Adrenal gland (tissue), 12 donors: ENCODE results near the gene SSBP3. TPM values are rescaled to one million over a fixed set of nuclear protein-coding genes. Genes with fewer than 3 reads are reported as not detected.
"Not testable (repeated sequence)": the region's sequence is repeated elsewhere in the genome, so short reads cannot be mapped to it uniquely, and the experiment has no call there.

Source experiments
- DNase-seq, 7 donors: peaks; one replicate each; pipeline ENCODE4 v3.0.0-alpha.2; 2019 to 2020
- H3K27ac ChIP-seq, 5 donors: fragments of 200-600 bp; sonication (generic) in 4 of 5; 1 replicate in 3 of 5; 2 replicates in 2 of 5; pipeline versions ENCODE4 v1.5.1 to v1.8.0; 2016 to 2020; ENCODE audit warnings: mild to moderate bottlenecking in 1 of 5
- H3K27me3 ChIP-seq: fragments of 200-600 bp; 2 replicates; pipeline ENCODE4 v1.8.0; 2021
- H3K36me3 ChIP-seq, 2 donors: fragments of 200-600 bp; replicated peaks in 1 of 2; 1 replicate in 1 of 2; 2 replicates in 1 of 2; pipeline versions ENCODE4 v1.5.1 to v1.8.0; 2018 to 2022
- H3K4me1 ChIP-seq, 2 donors: fragments of 200-600 bp; replicated peaks in 1 of 2; 1 replicate in 1 of 2; 2 replicates in 1 of 2; pipeline versions ENCODE4 v1.5.1 to v1.8.0; 2018 to 2021
- H3K4me3 ChIP-seq, 4 donors: fragments of 200-600 bp; sonication (generic) in 3 of 4; one replicate each; pipeline ENCODE4 v1.5.1; 2016 to 2018
- H3K9me3 ChIP-seq, 3 donors: fragments of 200-600 bp; sonication (generic) in 1 of 3; replicated peaks in 1 of 3; 1 replicate in 2 of 3; 2 replicates in 1 of 3; pipeline versions ENCODE4 v1.5.1 to v1.8.0; 2016 to 2021
- CTCF ChIP-seq, 6 experiments: fragments of 450-650 bp in 4 of 6; fragments of 200-600 bp in 2 of 6; sonication (generic) in 1 of 6; IDR thresholded peaks; 1 replicate in 5 of 6; 2 replicates in 1 of 6; pipeline versions ENCODE4 v1.5.1 to v1.8.0; 2016 to 2021; ENCODE audit warnings: antibody characterized with exemption in 6 of 6, mild to moderate bottlenecking in 2 of 6, moderate library complexity in 1 of 6
- POLR2A ChIP-seq, 2 donors: fragments of 450-650 bp; IDR thresholded peaks; one replicate each; pipeline ENCODE4 v1.6.1; 2017; ENCODE audit warnings: antibody characterized with exemption in 2 of 2, mild to moderate bottlenecking in 2 of 2, moderate library complexity in 1 of 2
- WGBS, 4 donors: extraction: QIAGEN DNeasy Blood & Tissue Kit in 2 of 4; methylation state at CpG; one replicate each; pipeline versions ENCODE4 v1.1.5 to v1.1.7; 2013 to 2017; 5-methylcytosine and 5-hydroxymethylcytosine counted together
- intact Hi-C, 2 donors: fragments of 100-400 bp; cut with DNase I; formaldehyde crosslinking; loops; one replicate each; pipeline versions ENCODE4 v1.14.1 to v1.15.0; 2022 to 2023
- polyA plus RNA-seq, 3 donors: library from polyadenylated mRNA; stranded (reverse); fragments of 200-250 nt in 2 of 3; fragments of 350-450 nt in 1 of 3; fragmentation: Illumina TruSeq in 1 of 3; extraction: RNeasy Lipid Tissue Mini Kit (QIAGEN cat#74804) in 1 of 3; gene quantifications; one replicate each; pipeline ENCODE4 v1.2.3, GENCODE V29; 2013 to 2014
- total RNA-seq, 9 donors: library from RNA; depleted of rRNA in 4 of 9; stranded (reverse); fragments of >200 nt in 4 of 9; fragments of 120-200 nt in 1 of 9; fragmentation: NEBNext Ultra II Directional in 1 of 9; extraction: Animal tissue kit (Norgen Biotek cat#: 25700) in 1 of 9; gene quantifications; one replicate each; pipeline versions ENCODE4 v1.1.0 to v1.2.4, GENCODE V29; 2013 to 2023
- donor health status: healthy with polysubstance abuse.
- donor health status: Bipolar disorder and iron deficiency.
- donor health status: DM: yes; HTN: yes; CAD: no.
- donor health status: DM: no; HTN: no; CAD: no.
- donor health status: DM: no; HTN: no; CAD: no.
- donor health status: DM: yes; HTN: yes; CAD: no.

Gene SSBP3
- total and polyA plus RNA-seq, 12 donors, result 15.3 to 150 (median 66.0) TPM

- TF ChIP-seq CTCF (IDR thresholded peaks at IDR 0.05), result no peak
- TF ChIP-seq POLR2A (IDR thresholded peaks at IDR 0.05), result no peak
- peaks cover 0 to 36% of the 10 kb centered on the region in 2 donors for H3K36me3 ChIP-seq
- peaks cover 9 to 42% of the 10 kb centered on the region in 2 donors for H3K4me1 ChIP-seq
- intact Hi-C loops, result loop anchor here in 1 of 2 donors (10.0 kb wide), 1 partner anchor 78 kb away; no protein-coding TSS in a partner anchor
- H3K27me3 ChIP-seq, result no peaks in the 10 kb centered on the region
- H3K9me3 ChIP-seq, result no peaks in the 10 kb centered on the region
- DNase-seq, result no peak
- H3K4me3 ChIP-seq, result no peak overlapping the region
- WGBS, 4 donors, result 56 to 72% (median 64%) methylated on average over 3 of the region's 3 CpGs
- H3K27ac ChIP-seq, result no peak overlapping the region
Observed at GRCh38 chr1:54392401-54392800, 13.8 kb downstream of the SSBP3 start.

DNA sequence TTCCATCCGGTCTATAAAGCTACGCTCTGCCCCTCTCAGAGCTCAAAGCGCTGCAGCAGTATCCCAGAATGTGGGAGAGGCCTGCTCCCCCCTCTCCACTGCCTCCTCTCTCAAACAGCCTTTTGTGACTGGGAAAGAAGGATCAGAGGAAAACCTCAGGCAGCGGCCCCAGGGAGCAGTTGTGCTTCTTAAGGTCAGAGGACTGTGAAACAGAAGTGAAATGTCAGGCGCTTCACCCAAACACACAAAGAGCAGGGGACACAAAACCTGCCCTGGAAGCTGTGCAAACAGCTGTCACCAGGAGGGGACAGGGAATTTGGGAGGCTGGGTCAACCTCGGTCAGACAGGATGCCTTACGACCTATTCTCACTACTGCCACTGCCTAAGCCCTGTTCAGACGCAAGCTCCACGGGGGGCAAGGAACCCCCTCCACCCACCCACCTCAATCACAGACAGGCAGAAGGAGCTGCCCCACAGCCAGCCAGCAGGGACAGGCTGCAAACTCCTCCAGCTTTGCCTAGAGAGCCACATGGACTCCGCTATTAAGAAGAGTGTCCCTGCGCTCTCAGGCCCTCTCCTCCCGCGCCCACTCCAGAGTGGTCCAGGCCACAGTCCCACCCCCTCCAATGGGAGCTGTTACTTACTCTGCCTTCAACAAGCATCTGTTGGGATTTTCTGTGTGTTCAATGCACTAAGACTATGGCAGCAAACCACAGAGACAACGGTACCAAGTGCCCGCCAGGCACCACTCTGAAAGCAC lies 14.6 kb downstream of the SSBP3 start:
- TF ChIP-seq POLR2A (IDR thresholded peaks at IDR 0.05), result no peak
- TF ChIP-seq CTCF (IDR thresholded peaks at IDR 0.05), result no peak
- DNase-seq, result no peak
- peaks cover 0 to 33% of the 10 kb centered on the region in 2 donors for H3K36me3 ChIP-seq
- H3K4me1 ChIP-seq, result peaks cover 4 to 39% of the 10 kb centered on the region in 2 donors
- H3K27ac ChIP-seq, result peak overlapping the region in 1 of 5 donors; percentile 51
- 72 to 81% (median 75%) methylated on average over 12 to 15 of the region's 15 CpGs for WGBS, 4 donors
- no peaks in the 10 kb centered on the region for H3K27me3 ChIP-seq
- H3K4me3 ChIP-seq, result no peak overlapping the region
- H3K9me3 ChIP-seq, result no peaks in the 10 kb centered on the region
- intact Hi-C loops, result loop anchor here in 1 of 2 donors (10.0 kb wide), 1 partner anchor 77 kb away; no protein-coding TSS in a partner anchor

DNA sequence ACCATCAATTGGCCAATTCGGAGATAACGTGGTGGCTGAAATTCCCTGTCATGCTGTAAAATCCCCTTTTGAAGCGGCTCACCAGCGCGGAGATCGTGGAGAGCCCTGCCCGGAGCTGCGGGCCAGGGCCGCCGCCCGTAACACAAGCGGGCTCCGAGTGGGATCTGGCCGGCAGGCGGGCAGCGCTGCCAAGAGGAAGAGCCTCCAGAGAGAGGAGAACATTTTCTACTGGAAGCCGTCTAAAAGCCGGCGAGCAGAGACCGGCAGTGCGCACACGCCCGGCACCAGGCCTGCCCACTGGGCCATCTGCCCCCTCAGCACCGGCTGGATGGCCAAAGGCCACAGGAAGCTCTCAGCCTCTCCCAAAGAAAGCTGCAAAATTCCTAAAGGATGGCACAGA lies 15.5 kb downstream of the SSBP3 start:
- Histone ChIP-seq H3K9me3 (no peaks in the 10 kb centered on the region), H3K27me3 (no peaks in the 10 kb centered on the region), H3K4me1 (peaks cover under 1 to 39% of the 10 kb centered on the region in 2 donors), H3K27ac (peak overlapping the region in 1 of 5 donors; percentile 51), H3K36me3 (peaks cover 0 to 29% of the 10 kb centered on the region in 2 donors), H3K4me3 (no peak overlapping the region)
- DNase-seq, result no peak
- intact Hi-C loops, result loop anchor here in 1 of 2 donors (10.0 kb wide), 1 partner anchor 76 kb away; no protein-coding TSS in a partner anchor
- TF ChIP-seq CTCF (IDR thresholded peaks at IDR 0.05) (no peak), POLR2A (IDR thresholded peaks at IDR 0.05) (no peak)
- WGBS, 4 donors, result 86 to 96% (median 96%) methylated on average over 22 to 24 of the region's 24 CpGs

DNA sequence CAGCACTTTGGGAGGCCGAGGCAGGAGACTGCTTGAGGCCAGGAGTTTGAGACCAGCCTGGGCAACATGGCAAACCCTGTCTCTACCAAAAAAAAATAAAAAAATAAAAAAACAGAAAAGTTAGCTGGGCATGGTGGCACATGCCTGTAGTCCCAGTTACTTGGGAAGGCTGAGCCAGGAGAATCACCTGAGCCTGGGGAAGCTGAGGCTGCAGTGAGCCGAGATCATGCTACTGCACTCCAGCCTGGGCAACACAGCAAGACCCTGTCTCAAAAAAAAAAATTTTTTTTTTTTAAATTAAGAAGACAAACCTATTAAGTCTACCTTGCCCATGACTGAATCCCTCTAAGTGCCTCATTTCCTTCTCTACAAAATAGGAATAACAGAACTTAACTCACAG lies 16.6 kb downstream of the SSBP3 start:
- H3K27me3 ChIP-seq, H3K4me3 ChIP-seq, H3K27ac ChIP-seq, DNase-seq, H3K9me3 ChIP-seq: not testable (repeated sequence)
- intact Hi-C loops, result loop anchor here in 1 of 2 donors (10.0 kb wide), 1 partner anchor 75 kb away; no protein-coding TSS in a partner anchor
- Histone ChIP-seq H3K36me3 (peaks cover 0 to 23% of the 10 kb centered on the region in 2 donors), H3K4me1 (peaks cover 9 to 40% of the 10 kb centered on the region in 2 donors)
- 96 to 100% (median 99%) methylated on average over 2 of the region's 2 CpGs for WGBS, 4 donors
